Hepatocyte (in vitro differentiated cells): Measurements from ENCODE around the gene HBD. TPM values are rescaled to one million over a fixed set of nuclear protein-coding genes. Genes with fewer than 3 reads are reported as not detected.

Experiments
- DNase-seq: peaks from one replicate; pipeline ENCODE4 v3.0.0-alpha.2; 2016; ENCODE audit warnings: low spot score
- H2AFZ ChIP-seq: fragments of 200-600 bp; sonication (generic); 2 replicates; pipeline ENCODE4 v1.6.0; 2016; ENCODE audit warnings: antibody characterized with exemption, mild to moderate bottlenecking
- H3K27ac ChIP-seq: fragments of 200-600 bp; sonication (generic); 2 replicates; pipeline ENCODE4 v1.5.1; 2016; ENCODE audit warnings: mild to moderate bottlenecking
- H3K27me3 ChIP-seq: fragments of 200-600 bp; sonication (generic); 2 replicates; pipeline ENCODE4 v1.6.1; 2016
- H3K36me3 ChIP-seq: fragments of 200-600 bp; sonication (generic); replicated peaks from 2 replicates; pipeline ENCODE4 v1.5.1; 2016; ENCODE audit warnings: low read depth; ENCODE audit not compliant: insufficient read depth
- H3K4me1 ChIP-seq: fragments of 200-600 bp; sonication (generic); 2 replicates; pipeline ENCODE4 v1.5.1; 2016; ENCODE audit warnings: mild to moderate bottlenecking, moderate library complexity; ENCODE audit not compliant: insufficient read depth
- H3K4me2 ChIP-seq: fragments of 200-600 bp; sonication (generic); 2 replicates; pipeline ENCODE4 v1.6.0; 2016
- H3K4me3 ChIP-seq: fragments of 200-600 bp; sonication (generic); 2 replicates; pipeline ENCODE4 v1.5.1; 2016; ENCODE audit warnings: mild to moderate bottlenecking
- H3K79me2 ChIP-seq: fragments of 200-600 bp; sonication (generic); 2 replicates; pipeline ENCODE4 v1.6.0; 2017; ENCODE audit warnings: mild to moderate bottlenecking
- H3K9me2 ChIP-seq: fragments of 200-600 bp; sonication (generic); replicated peaks from 2 replicates; pipeline ENCODE4 v1.6.0; 2017; ENCODE audit warnings: mild to moderate bottlenecking; ENCODE audit not compliant: insufficient read depth
- H3K9me3 ChIP-seq: fragments of 200-600 bp; sonication (generic); 2 replicates; pipeline ENCODE4 v1.5.1; 2016; ENCODE audit warnings: low read depth, mild to moderate bottlenecking
- H4K20me1 ChIP-seq: fragments of 200-600 bp; sonication (generic); 2 replicates; pipeline ENCODE4 v1.6.0; 2016; ENCODE audit warnings: mild to moderate bottlenecking; ENCODE audit not compliant: insufficient read depth, poor library complexity, severe bottlenecking
- EZH2 ChIP-seq: fragments of 200-600 bp; sonication (generic); IDR thresholded peaks from 2 replicates; pipeline ENCODE4 v1.6.1; 2016; ENCODE audit warnings: antibody characterized with exemption, mild to moderate bottlenecking, borderline replicate concordance
- EZH2phosphoT487 ChIP-seq: fragments of 200-600 bp; sonication (generic); IDR thresholded peaks from one replicate; pipeline ENCODE4 v1.6.1; 2018; ENCODE audit warnings: antibody characterized with exemption, mild to moderate bottlenecking, low read depth, moderate library complexity; ENCODE audit not compliant: unreplicated experiment, severe bottlenecking
- WGBS: methylation state at CpG from one replicate; pipeline ENCODE4 v1.1.6; 2016; ENCODE audit warnings: low lambda C conversion rate; ENCODE audit errors: missing lambda C conversion rate; 5-methylcytosine and 5-hydroxymethylcytosine counted together
- polyA plus RNA-seq: library from polyadenylated mRNA; unstranded; fragments of >200 nt; fragmentation: Nextera tagmentation; extraction: Ambion mirVana; gene quantifications from 2 replicates; pipeline ENCODE4 v1.2.1, GENCODE V29; 2016
- total RNA-seq: library from RNA; depleted of rRNA; stranded (reverse); fragments of >200 nt; gene quantifications from 2 replicates; pipeline ENCODE4 v1.2.3, GENCODE V29; 2014
- TF ChIP-seq, protein P1 (sequence below): fragments of 200-600 bp; sonication (generic); IDR thresholded peaks from 2 replicates; pipeline ENCODE4 v1.5.1; 2016; ENCODE audit warnings: antibody characterized with exemption, mild to moderate bottlenecking; ENCODE audit not compliant: poor library complexity

HBD gene
- total and polyA plus RNA-seq, 2 experiments from 2014 or later = not detected

DNA sequence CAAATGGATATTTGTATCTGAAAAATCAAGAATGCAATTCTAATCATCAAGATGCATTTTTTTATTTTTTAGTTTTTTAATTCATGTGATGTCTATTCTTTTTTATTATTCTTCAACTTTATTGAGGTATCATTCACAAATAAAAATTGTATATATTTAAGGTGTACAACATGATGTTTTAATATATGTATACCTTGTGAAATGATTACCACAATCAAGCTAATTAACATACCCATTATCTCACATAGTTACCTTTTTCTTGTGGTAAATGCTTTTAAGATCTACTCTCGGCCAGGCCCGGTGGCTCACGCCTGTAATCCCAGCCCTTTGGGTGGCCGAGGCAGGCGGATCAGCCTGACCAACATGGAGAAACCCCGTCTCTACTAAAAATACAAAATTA is 11.1 kb downstream of the HBD start:
- Histone ChIP-seq H3K4me3 (no peak overlapping the region), H3K79me2 (no peaks in the 10 kb centered on the region), H3K9me3 (no peaks in the 10 kb centered on the region), H4K20me1 (no peaks in the 10 kb centered on the region), H3K9me2 (no peaks in the 10 kb centered on the region), H3K27me3 (no peaks in the 10 kb centered on the region), H3K4me1 (no peaks in the 10 kb centered on the region), H3K36me3 (no peaks in the 10 kb centered on the region), H3K4me2 (no peak overlapping the region), H2AFZ (no peak overlapping the region), H3K27ac (no peak overlapping the region)
- TF ChIP-seq EZH2phosphoT487 = no peak
- TF ChIP-seq EZH2 = no peak
- TF ChIP-seq, protein P1, sequence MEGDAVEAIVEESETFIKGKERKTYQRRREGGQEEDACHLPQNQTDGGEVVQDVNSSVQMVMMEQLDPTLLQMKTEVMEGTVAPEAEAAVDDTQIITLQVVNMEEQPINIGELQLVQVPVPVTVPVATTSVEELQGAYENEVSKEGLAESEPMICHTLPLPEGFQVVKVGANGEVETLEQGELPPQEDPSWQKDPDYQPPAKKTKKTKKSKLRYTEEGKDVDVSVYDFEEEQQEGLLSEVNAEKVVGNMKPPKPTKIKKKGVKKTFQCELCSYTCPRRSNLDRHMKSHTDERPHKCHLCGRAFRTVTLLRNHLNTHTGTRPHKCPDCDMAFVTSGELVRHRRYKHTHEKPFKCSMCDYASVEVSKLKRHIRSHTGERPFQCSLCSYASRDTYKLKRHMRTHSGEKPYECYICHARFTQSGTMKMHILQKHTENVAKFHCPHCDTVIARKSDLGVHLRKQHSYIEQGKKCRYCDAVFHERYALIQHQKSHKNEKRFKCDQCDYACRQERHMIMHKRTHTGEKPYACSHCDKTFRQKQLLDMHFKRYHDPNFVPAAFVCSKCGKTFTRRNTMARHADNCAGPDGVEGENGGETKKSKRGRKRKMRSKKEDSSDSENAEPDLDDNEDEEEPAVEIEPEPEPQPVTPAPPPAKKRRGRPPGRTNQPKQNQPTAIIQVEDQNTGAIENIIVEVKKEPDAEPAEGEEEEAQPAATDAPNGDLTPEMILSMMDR = no peak
- no peak for DNase-seq
- 84% methylated on average over 6 of the region's 6 CpGs for WGBS

- H3K9me2 ChIP-seq = no peaks in the 10 kb centered on the region
- no peak for TF ChIP-seq EZH2
- TF ChIP-seq, protein P1 = no peak
- no peak for TF ChIP-seq EZH2phosphoT487
- no peaks in the 10 kb centered on the region for H4K20me1 ChIP-seq
- no peak overlapping the region for H3K4me3 ChIP-seq
- H2AFZ ChIP-seq = no peak overlapping the region
- no peaks in the 10 kb centered on the region for H3K36me3 ChIP-seq
- no peaks in the 10 kb centered on the region for H3K79me2 ChIP-seq
- no peaks in the 10 kb centered on the region for H3K4me1 ChIP-seq
- H3K27me3 ChIP-seq = no peaks in the 10 kb centered on the region
- H3K27ac ChIP-seq = no peak overlapping the region
- DNase-seq = no peak
- no peaks in the 10 kb centered on the region for H3K9me3 ChIP-seq
- WGBS = 59% methylated on average over 7 of the region's 7 CpGs
- H3K4me2 ChIP-seq = no peak overlapping the region
Observed at GRCh38 chr11:5210376-5210885, 23.9 kb downstream of the HBD start.

DNA sequence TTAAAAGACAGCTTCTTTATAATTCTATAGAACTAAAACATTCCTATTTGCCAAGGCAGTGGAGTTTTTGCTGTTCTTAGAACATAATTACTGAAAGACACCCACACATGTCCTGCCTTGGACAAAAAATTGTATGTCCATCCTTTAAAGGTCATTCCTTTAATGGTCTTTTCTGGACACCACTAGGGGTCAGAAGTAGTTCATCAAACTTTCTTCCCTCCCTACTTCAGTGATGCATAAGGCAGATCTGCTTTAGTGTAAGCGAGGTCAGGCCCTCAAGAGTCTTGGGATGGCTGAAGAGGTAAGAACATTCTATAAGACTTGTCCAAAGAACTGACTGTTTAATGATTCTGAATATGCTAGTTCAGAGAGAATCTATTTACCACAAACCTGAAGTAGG is 29.5 kb downstream of the HBD start:
- Histone ChIP-seq H3K4me3 (no peak overlapping the region), H2AFZ (no peak overlapping the region), H4K20me1 (no peaks in the 10 kb centered on the region), H3K9me2 (no peaks in the 10 kb centered on the region), H3K4me2 (no peak overlapping the region), H3K4me1 (no peaks in the 10 kb centered on the region), H3K79me2 (no peaks in the 10 kb centered on the region), H3K36me3 (no peaks in the 10 kb centered on the region), H3K9me3 (no peaks in the 10 kb centered on the region), H3K27me3 (no peaks in the 10 kb centered on the region), H3K27ac (no peak overlapping the region)
- peak; percentile 54 for DNase-seq
- TF ChIP-seq, protein P1 = peak; percentile 53
- TF ChIP-seq EZH2 = no peak
- no peak for TF ChIP-seq EZH2phosphoT487
- WGBS = 11% methylated on average over 1 of the region's 1 CpG

DNA sequence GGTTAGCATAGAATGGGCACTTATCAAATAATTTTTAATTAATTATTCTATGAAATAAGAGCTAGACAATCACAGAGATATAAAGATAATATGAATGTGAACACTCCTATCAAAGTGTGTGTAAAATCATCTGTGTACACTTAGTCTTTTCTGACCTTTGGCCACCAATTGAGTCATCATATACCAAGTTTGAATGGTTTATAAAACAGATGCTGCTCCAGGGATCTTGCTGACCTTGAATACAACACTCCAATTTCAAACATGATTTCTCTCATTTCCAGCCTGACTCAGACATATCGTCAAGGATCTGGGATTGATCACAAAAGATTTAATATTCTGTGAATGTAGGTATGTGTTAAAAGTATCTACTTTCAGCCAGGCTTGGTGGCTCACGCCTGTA is 30.9 kb downstream of the HBD start:
- H3K4me3 ChIP-seq = no peak overlapping the region
- no peak overlapping the region for H2AFZ ChIP-seq
- no peak overlapping the region for H3K4me2 ChIP-seq
- H3K4me1 ChIP-seq = no peaks in the 10 kb centered on the region
- H3K36me3 ChIP-seq = no peaks in the 10 kb centered on the region
- no peaks in the 10 kb centered on the region for H3K27me3 ChIP-seq
- H3K9me2 ChIP-seq = no peaks in the 10 kb centered on the region
- no peaks in the 10 kb centered on the region for H3K79me2 ChIP-seq
- WGBS = 82% methylated on average over 2 of the region's 2 CpGs
- H3K27ac ChIP-seq = no peak overlapping the region
- no peaks in the 10 kb centered on the region for H3K9me3 ChIP-seq
- TF ChIP-seq EZH2 (no peak), EZH2phosphoT487 (no peak)
- TF ChIP-seq, protein P1 = no peak
- H4K20me1 ChIP-seq = no peaks in the 10 kb centered on the region
- no peak for DNase-seq
